HL-60 (cell line): Measurements from ENCODE around the gene SPATS2.

Experiments used
- DNase-seq, 2 experiments: peaks; one replicate each; pipeline ENCODE4 v3.0.0-alpha.2; 2010 to 2020; ENCODE audit warnings: low read depth in 1 of 2, low spot score in 1 of 2
- H3K27ac ChIP-seq: fragments of 250-450 bp; sonication (Bioruptor Pico); replicated peaks from 2 replicates; pipeline ENCODE4 v1.5.1; 2020; ENCODE audit warnings: mild to moderate bottlenecking, moderate library complexity
- H3K27me3 ChIP-seq: fragments of 250-450 bp; sonication (Bioruptor Pico); 2 replicates; pipeline ENCODE4 v1.5.1; 2021; ENCODE audit warnings: mild to moderate bottlenecking, moderate library complexity; ENCODE audit not compliant: insufficient read depth, poor library complexity, severe bottlenecking
- H3K4me3 ChIP-seq: replicated peaks from 2 replicates; pipeline ENCODE4 v1.5.1; 2011; ENCODE audit warnings: mild to moderate bottlenecking, control low read depth, low read length; ENCODE audit not compliant: insufficient read depth
- CTCF ChIP-seq: IDR thresholded peaks from one replicate; pipeline ENCODE4 v1.5.1; 2011; ENCODE audit warnings: low read length, control low read depth, inconsistent platforms; ENCODE audit not compliant: insufficient read depth
- GABPA ChIP-seq: IDR thresholded peaks from 2 replicates; pipeline ENCODE4 v1.6.1; 2012; ENCODE audit warnings: low read depth
- POLR2AphosphoS5 ChIP-seq: IDR thresholded peaks from 2 replicates; pipeline ENCODE4 v1.6.1; 2012; ENCODE audit warnings: low read depth
- REST ChIP-seq: IDR thresholded peaks from 2 replicates; pipeline ENCODE4 v1.6.1; 2012; ENCODE audit warnings: low read depth; ENCODE audit not compliant: insufficient replicate concordance
- SPI1 ChIP-seq: IDR thresholded peaks from 2 replicates; pipeline ENCODE4 v1.6.1; 2012; ENCODE audit warnings: low read depth, mild to moderate bottlenecking, borderline replicate concordance

The SPATS2 gene

GRCh38 chr12:49403971-49404450 is 36.7 kb downstream of the SPATS2 start:
- Histone ChIP-seq H3K4me3 (no peak overlapping the region), H3K27me3 (no peaks in the 10 kb centered on the region), H3K27ac (no peak overlapping the region)
- DNase-seq, result no peak
- TF ChIP-seq SPI1 (no peak), REST (no peak), GABPA (no peak), CTCF (no peak), POLR2AphosphoS5 (no peak)

GRCh38 chr12:49404956-49405355 is 37.7 kb downstream of the SPATS2 start:
- TF ChIP-seq POLR2AphosphoS5, result no peak
- no peak for TF ChIP-seq REST
- TF ChIP-seq GABPA, result no peak
- TF ChIP-seq SPI1, result no peak
- no peak for TF ChIP-seq CTCF
- Histone ChIP-seq H3K27me3 (no peaks in the 10 kb centered on the region), H3K27ac (no peak overlapping the region), H3K4me3 (no peak overlapping the region)
- no peak for DNase-seq

- Histone ChIP-seq H3K27ac (no peak overlapping the region), H3K27me3 (no peaks in the 10 kb centered on the region), H3K4me3 (no peak overlapping the region)
- peak in 1 of 2 experiments; percentile 24 for DNase-seq
- TF ChIP-seq SPI1, result no peak
- TF ChIP-seq CTCF, result no peak
- no peak for TF ChIP-seq REST
- no peak for TF ChIP-seq GABPA
- no peak for TF ChIP-seq POLR2AphosphoS5
Observed at GRCh38 chr12:49410818-49411217, 43.6 kb downstream of the SPATS2 start.
